GM12892 (cell line): ENCODE data around the gene GUCY2F.

Source experiments
- POLR2AphosphoS5 ChIP-seq: IDR thresholded peaks from 2 replicates; pipeline ENCODE4 v1.6.1; 2011; ENCODE audit warnings: low read depth, low read length, control low read depth
- TAF1 ChIP-seq: IDR thresholded peaks from 2 replicates; pipeline ENCODE4 v1.6.1; 2011; ENCODE audit warnings: low read depth, mild to moderate bottlenecking, control low read depth, low read length, borderline replicate concordance

- TF ChIP-seq TAF1 (no peak), POLR2AphosphoS5 (no peak)
Observed at GRCh38 chrX:109384699-109385098, 97.2 kb downstream of the GUCY2F start.
